ENCODE data around the gene TMEM41A.
"Not testable (repeated sequence)": the region's sequence is repeated elsewhere in the genome, so short reads cannot be mapped to it uniquely, and the experiment has no call there.

Gene TMEM41A

GRCh38 chr3:185473290-185473815, 25.5 kb downstream of the TMEM41A start:
- DNase-seq (ENCODE audit: low read depth), result no peak

GRCh38 chr3:185470323-185470722, 28.5 kb downstream of the TMEM41A start:
- DNase-seq (ENCODE audit: low read depth), result no peak
- no peak overlapping the region for H3K4me3 ChIP-seq (ENCODE audit: low read length)
- TF ChIP-seq, protein P1, sequence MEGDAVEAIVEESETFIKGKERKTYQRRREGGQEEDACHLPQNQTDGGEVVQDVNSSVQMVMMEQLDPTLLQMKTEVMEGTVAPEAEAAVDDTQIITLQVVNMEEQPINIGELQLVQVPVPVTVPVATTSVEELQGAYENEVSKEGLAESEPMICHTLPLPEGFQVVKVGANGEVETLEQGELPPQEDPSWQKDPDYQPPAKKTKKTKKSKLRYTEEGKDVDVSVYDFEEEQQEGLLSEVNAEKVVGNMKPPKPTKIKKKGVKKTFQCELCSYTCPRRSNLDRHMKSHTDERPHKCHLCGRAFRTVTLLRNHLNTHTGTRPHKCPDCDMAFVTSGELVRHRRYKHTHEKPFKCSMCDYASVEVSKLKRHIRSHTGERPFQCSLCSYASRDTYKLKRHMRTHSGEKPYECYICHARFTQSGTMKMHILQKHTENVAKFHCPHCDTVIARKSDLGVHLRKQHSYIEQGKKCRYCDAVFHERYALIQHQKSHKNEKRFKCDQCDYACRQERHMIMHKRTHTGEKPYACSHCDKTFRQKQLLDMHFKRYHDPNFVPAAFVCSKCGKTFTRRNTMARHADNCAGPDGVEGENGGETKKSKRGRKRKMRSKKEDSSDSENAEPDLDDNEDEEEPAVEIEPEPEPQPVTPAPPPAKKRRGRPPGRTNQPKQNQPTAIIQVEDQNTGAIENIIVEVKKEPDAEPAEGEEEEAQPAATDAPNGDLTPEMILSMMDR (conservative IDR thresholded peaks at IDR 0.05; ENCODE audit: low read length), result no peak

More at GRCh38 chr3:185473290-185473815, 25.5 kb downstream of the TMEM41A start:
- TF ChIP-seq, protein P1 (conservative IDR thresholded peaks at IDR 0.05; ENCODE audit: low read length), result no peak
- H3K4me3 ChIP-seq (ENCODE audit: low read length), result no peak overlapping the region

- TF ChIP-seq, protein P1 (conservative IDR thresholded peaks at IDR 0.05; ENCODE audit: low read length), result no peak
- no peak overlapping the region for H3K4me3 ChIP-seq (ENCODE audit: low read length)
- DNase-seq (ENCODE audit: low read depth), result no peak
These were observed 29.3 kb downstream of the TMEM41A start for GRCh38 chr3:185469542-185469941.

DNA sequence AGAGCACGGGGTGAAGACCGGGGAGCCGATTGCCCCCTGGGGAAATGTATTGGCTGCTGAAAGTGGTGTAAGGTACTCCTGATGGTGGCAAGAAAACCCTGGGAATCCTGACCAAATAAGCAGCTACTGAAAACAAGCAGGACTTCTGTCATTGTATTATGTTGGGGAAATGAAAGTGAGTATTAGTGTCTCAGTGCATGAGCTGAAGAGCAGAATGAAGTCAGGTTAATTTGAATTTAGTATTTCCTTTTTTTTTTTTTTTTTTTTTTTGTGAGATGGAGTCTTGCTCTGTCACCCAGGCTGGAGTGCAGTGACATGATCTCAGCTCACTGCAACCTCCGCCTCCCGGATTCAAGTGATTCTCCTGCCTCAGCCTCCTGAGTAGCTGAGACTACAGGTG, 32.7 kb downstream of the TMEM41A start:
- DNase-seq (ENCODE audit: low read depth); H3K4me3 ChIP-seq (ENCODE audit: low read length): not testable (repeated sequence)

GRCh38 chr3:185465471-185465870, 33.4 kb downstream of the TMEM41A start:
- TF ChIP-seq, protein P1 (conservative IDR thresholded peaks at IDR 0.05; ENCODE audit: low read length), result no peak
- DNase-seq (ENCODE audit: low read depth), result no peak
- no peak overlapping the region for H3K4me3 ChIP-seq (ENCODE audit: low read length)

DNA sequence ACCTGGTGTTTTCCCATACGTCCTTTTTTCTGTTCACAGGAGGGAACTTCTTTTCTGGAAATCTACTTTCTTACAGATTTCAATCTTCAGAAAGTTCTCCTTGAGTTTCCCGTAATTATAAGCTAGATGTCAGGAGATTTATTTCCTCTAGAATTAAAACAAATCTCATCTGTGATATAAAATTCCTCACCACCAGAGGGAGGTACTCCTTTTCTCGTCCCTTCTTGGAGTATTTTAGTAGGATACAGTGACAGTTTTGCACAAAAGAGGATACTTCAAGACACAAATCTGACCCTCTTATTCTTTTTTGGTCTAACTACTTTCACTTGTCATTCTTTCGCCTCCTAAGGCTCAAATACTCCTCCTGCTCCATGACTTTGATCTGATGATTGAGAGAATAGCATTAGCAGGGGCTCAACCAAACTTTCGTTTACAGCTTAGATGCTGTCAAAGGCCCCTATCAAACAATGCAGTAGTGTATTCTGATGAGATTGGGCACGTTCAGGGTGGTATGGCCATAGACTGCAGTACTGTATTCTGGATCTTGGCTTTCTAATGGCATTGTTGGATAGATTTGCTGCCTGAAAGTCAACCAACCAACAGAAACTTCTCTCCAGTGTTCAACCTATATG, 38.0 kb downstream of the TMEM41A start:
- peak; percentile 16 for DNase-seq (ENCODE audit: low read depth)
- H3K4me3 ChIP-seq (ENCODE audit: low read length), result no peak overlapping the region
- TF ChIP-seq, protein P1 (conservative IDR thresholded peaks at IDR 0.05; ENCODE audit: low read length), result peak; percentile 48

DNA sequence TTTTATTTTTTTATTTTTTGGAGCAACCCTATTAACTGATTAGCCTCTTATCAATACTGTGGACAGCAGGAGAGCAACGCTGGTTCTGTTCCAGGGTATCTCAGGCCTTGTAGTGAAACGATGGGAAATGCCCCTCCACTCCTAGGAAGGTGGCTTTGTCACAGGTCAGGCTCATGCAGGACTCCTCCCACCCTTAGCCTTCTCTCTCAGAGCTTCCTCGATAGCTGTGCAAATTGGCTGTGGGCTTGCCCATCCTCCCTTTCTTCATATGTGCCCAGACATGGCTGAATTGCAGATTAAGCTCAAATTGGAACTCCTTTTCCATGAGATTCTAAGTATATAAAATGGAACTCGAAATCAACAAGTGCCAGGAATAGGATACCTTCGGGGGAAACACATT, 38.5 kb downstream of the TMEM41A start:
- TF ChIP-seq, protein P1 (conservative IDR thresholded peaks at IDR 0.05; ENCODE audit: low read length), result 0 out of 2 replicates have a peak, but pooled peaks have one; percentile 1
- no peak for DNase-seq (ENCODE audit: low read depth)
- no peak overlapping the region for H3K4me3 ChIP-seq (ENCODE audit: low read length)

Measured in AG10803 (cell line).